ENCODE measurements around the gene JSRP1.

The JSRP1 gene

DNA sequence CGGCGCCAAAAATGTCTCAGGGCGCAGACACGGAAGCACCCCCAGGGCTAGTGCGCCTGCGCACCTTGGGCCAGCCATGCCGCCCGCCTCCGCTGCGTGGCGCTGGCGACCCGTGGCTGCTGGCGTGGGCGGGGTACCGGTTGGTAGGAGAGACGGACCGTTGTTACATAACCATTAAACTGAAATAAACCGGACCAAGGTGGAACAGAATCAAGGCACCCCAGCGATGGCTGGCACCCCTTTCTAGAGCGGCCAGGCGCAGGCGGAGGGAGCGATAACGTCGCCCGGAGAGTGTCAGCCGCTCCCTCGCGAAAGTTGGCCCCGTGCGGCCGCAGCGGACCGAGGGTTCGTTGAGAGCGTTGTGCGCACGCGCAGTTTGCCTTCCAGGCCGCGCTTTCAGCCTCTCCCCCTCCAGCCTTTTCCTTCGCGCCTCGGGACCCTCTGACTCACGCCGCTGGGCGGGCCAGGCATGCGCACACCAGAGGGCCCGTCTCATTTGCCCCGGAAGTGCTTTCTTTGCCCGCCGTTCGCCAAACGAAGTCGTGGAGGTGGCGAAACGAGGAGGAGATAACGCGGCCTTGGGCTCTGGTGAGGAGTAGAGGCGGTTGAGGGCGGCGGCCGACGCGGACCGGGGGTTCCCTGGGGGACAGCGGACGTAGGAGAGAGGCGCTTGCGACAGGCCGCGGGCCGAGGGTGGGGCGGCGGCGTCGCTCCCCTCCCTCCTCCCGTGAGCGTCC, 19.7 kb downstream of the JSRP1 start, which contains the start of the genes PLEKHJ1 and SF3A2:
Gene PLEKHJ1, minus strand, starts transcription at position 16 of the 737 bp plus-strand sequence. CDS start 81 bp downstream, outside the sequence.
Gene SF3A2, plus strand, starts transcription at position 511 of the 737 bp plus-strand sequence. CDS start 6,595 bp downstream, outside the sequence.
- peak; percentile 96 to 98 for DNase-seq (ENCODE audit: low read depth in 1 of 2, low spot score in 1 of 2)
- peak within 1 kb of the TSS; percentile 98 for H3K27ac ChIP-seq (replicated peaks)
- TF ChIP-seq POLR2AphosphoS5 (IDR thresholded peaks at IDR 0.05; ENCODE audit: low read depth): peak; percentile 91
- TF ChIP-seq, protein P1, sequence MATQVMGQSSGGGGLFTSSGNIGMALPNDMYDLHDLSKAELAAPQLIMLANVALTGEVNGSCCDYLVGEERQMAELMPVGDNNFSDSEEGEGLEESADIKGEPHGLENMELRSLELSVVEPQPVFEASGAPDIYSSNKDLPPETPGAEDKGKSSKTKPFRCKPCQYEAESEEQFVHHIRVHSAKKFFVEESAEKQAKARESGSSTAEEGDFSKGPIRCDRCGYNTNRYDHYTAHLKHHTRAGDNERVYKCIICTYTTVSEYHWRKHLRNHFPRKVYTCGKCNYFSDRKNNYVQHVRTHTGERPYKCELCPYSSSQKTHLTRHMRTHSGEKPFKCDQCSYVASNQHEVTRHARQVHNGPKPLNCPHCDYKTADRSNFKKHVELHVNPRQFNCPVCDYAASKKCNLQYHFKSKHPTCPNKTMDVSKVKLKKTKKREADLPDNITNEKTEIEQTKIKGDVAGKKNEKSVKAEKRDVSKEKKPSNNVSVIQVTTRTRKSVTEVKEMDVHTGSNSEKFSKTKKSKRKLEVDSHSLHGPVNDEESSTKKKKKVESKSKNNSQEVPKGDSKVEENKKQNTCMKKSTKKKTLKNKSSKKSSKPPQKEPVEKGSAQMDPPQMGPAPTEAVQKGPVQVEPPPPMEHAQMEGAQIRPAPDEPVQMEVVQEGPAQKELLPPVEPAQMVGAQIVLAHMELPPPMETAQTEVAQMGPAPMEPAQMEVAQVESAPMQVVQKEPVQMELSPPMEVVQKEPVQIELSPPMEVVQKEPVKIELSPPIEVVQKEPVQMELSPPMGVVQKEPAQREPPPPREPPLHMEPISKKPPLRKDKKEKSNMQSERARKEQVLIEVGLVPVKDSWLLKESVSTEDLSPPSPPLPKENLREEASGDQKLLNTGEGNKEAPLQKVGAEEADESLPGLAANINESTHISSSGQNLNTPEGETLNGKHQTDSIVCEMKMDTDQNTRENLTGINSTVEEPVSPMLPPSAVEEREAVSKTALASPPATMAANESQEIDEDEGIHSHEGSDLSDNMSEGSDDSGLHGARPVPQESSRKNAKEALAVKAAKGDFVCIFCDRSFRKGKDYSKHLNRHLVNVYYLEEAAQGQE (IDR thresholded peaks at IDR 0.05; ENCODE audit: insufficient replicate concordance, low read depth): no peak
- TF ChIP-seq, protein P2, sequence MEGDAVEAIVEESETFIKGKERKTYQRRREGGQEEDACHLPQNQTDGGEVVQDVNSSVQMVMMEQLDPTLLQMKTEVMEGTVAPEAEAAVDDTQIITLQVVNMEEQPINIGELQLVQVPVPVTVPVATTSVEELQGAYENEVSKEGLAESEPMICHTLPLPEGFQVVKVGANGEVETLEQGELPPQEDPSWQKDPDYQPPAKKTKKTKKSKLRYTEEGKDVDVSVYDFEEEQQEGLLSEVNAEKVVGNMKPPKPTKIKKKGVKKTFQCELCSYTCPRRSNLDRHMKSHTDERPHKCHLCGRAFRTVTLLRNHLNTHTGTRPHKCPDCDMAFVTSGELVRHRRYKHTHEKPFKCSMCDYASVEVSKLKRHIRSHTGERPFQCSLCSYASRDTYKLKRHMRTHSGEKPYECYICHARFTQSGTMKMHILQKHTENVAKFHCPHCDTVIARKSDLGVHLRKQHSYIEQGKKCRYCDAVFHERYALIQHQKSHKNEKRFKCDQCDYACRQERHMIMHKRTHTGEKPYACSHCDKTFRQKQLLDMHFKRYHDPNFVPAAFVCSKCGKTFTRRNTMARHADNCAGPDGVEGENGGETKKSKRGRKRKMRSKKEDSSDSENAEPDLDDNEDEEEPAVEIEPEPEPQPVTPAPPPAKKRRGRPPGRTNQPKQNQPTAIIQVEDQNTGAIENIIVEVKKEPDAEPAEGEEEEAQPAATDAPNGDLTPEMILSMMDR (IDR thresholded peaks at IDR 0.05; ENCODE audit: insufficient read depth, low read length): peak; percentile 96
- peak; percentile 87 for TF ChIP-seq GABPA (IDR thresholded peaks at IDR 0.05; ENCODE audit: low read depth)
- TF ChIP-seq SPI1 (IDR thresholded peaks at IDR 0.05; ENCODE audit: borderline replicate concordance, low read depth): no peak

GRCh38 chr19:2236064-2236313, 20.2 kb downstream of the JSRP1 start:
- peak overlapping the region; percentile 98 for H3K27ac ChIP-seq (replicated peaks)
- H3K4me3 ChIP-seq (replicated peaks; ENCODE audit: insufficient read depth, low read length): peak overlapping the region; percentile 78
- no peak for DNase-seq (ENCODE audit: low read depth in 1 of 2, low spot score in 1 of 2)
- peak; percentile 12; the same call in 1 of the 2 replicates for TF ChIP-seq POLR2AphosphoS5 (IDR thresholded peaks at IDR 0.05; ENCODE audit: low read depth)
- TF ChIP-seq, protein P1 (IDR thresholded peaks at IDR 0.05; ENCODE audit: insufficient replicate concordance, low read depth): no peak
- TF ChIP-seq, protein P2 (IDR thresholded peaks at IDR 0.05; ENCODE audit: insufficient read depth, low read length): no peak
- H3K27me3 ChIP-seq (ENCODE audit: insufficient read depth, poor library complexity, severe bottlenecking): no peaks in the 10 kb centered on the region

More for the DNA sequence above, 19.7 kb downstream of the JSRP1 start, which contains the start of the genes PLEKHJ1 and SF3A2:
- H3K27me3 ChIP-seq (ENCODE audit: insufficient read depth, poor library complexity, severe bottlenecking): no peaks in the 10 kb centered on the region
- H3K4me3 ChIP-seq (replicated peaks; ENCODE audit: insufficient read depth, low read length): peak within 1 kb of the TSS; percentile 78

DNA sequence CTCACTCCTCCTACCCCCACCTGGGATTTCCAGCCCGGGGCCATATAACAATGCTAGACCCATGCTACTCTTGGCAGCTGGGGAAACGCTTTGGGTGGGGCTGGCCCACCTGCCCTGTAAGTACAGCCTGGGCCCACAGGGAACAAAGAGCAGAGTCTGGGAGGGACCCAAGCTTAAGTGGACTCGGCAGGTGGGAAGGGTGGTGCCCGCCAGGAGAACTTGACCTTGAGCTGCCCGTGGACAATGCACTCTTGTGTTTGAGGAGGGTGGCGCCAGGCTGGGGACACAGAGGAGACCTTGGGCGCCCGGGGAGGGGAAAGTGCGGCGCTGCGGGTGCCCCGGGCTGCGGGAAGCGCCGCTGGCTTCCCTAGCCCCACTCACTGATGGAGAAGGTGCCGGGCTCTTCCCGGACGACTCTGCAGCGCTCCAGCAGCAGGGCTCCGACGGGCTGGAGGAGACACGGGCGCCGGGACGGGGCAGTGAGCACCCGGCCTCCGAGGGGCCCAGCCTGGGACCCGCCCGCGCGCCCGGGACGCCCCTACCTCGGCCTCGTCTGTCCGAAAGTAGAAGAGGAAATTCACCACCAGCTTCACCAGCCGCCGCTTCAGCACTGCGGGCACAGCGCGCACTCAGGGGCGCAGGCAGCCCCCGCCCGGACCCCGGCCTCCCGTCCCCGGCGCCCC, 20.7 kb downstream of the JSRP1 start:
- Histone ChIP-seq H3K4me3 (replicated peaks; ENCODE audit: insufficient read depth, low read length) (peak overlapping the region; percentile 78), H3K27ac (replicated peaks) (peak overlapping the region; percentile 98), H3K27me3 (ENCODE audit: insufficient read depth, poor library complexity, severe bottlenecking) (no peaks in the 10 kb centered on the region)
- no peak for DNase-seq (ENCODE audit: low read depth in 1 of 2, low spot score in 1 of 2)
- no peak for TF ChIP-seq SPI1 (IDR thresholded peaks at IDR 0.05; ENCODE audit: borderline replicate concordance, low read depth)
- no peak for TF ChIP-seq POLR2AphosphoS5 (IDR thresholded peaks at IDR 0.05; ENCODE audit: low read depth)
- TF ChIP-seq, protein P1 (IDR thresholded peaks at IDR 0.05; ENCODE audit: insufficient replicate concordance, low read depth): no peak
- no peak for TF ChIP-seq GABPA (IDR thresholded peaks at IDR 0.05; ENCODE audit: low read depth)
